NB4 (cell line): ENCODE measurements around the gene CPVL.

Experiments
- DNase-seq: peaks from one replicate; pipeline ENCODE4 v3.0.0; 2010; ENCODE audit warnings: low read depth
- H3K4me3 ChIP-seq: one replicate; pipeline ENCODE4 v1.5.1; 2011; ENCODE audit warnings: mild to moderate bottlenecking, low read depth, low read length, moderate library complexity
- MYC ChIP-seq: IDR thresholded peaks from 2 replicates; pipeline ENCODE4 v1.6.1; 2011; ENCODE audit warnings: low read depth, low read length
- POLR2A ChIP-seq: IDR thresholded peaks from 2 replicates; pipeline ENCODE4 v1.6.1; 2011; ENCODE audit warnings: mild to moderate bottlenecking; ENCODE audit not compliant: insufficient read length; ENCODE audit errors: extremely low read depth
- TF ChIP-seq, protein P1 (sequence below): IDR thresholded peaks from one replicate; pipeline ENCODE4 v1.5.1; 2012; ENCODE audit warnings: low read depth, low read length
- TF ChIP-seq, protein P2 (sequence below): IDR thresholded peaks from 2 replicates; pipeline ENCODE4 v1.6.1; 2011; ENCODE audit warnings: low read depth, low read length

Gene CPVL

DNA sequence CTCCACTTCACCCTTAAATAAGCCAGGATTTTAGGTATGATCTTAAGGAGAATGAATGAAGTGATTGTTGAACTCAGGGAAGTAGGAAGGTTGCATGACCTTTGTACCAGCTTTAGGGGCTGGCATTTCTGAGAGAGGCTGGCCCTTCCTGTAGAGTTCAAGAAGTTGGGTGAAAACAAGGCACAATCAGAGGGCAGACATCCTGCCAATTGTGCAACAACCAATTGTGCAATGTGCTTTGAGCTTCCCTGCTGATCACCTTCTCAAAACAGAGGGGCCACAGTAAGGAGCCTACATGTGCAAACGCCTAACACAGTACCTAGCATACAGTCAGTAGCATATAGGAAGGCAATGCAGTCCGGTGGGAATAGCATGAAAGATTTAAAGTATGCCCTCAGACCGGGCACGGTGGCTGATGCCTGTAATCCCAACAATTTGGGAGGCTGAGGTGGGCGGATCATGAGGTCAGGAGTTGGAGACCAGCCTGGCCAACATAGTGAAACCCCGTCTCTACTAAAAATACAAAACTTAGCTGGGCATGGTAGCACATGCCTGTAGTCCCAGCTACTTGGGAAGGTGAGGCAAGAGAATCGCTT lies 5.4 kb downstream of the CPVL start:
- H3K4me3 ChIP-seq, result no peak overlapping the region
- TF ChIP-seq, protein P1, sequence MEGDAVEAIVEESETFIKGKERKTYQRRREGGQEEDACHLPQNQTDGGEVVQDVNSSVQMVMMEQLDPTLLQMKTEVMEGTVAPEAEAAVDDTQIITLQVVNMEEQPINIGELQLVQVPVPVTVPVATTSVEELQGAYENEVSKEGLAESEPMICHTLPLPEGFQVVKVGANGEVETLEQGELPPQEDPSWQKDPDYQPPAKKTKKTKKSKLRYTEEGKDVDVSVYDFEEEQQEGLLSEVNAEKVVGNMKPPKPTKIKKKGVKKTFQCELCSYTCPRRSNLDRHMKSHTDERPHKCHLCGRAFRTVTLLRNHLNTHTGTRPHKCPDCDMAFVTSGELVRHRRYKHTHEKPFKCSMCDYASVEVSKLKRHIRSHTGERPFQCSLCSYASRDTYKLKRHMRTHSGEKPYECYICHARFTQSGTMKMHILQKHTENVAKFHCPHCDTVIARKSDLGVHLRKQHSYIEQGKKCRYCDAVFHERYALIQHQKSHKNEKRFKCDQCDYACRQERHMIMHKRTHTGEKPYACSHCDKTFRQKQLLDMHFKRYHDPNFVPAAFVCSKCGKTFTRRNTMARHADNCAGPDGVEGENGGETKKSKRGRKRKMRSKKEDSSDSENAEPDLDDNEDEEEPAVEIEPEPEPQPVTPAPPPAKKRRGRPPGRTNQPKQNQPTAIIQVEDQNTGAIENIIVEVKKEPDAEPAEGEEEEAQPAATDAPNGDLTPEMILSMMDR, result no peak
- TF ChIP-seq MYC (no peak), POLR2A (no peak)
- TF ChIP-seq, protein P2, sequence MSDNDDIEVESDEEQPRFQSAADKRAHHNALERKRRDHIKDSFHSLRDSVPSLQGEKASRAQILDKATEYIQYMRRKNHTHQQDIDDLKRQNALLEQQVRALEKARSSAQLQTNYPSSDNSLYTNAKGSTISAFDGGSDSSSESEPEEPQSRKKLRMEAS, result no peak
- peak; percentile 70 for DNase-seq

DNA sequence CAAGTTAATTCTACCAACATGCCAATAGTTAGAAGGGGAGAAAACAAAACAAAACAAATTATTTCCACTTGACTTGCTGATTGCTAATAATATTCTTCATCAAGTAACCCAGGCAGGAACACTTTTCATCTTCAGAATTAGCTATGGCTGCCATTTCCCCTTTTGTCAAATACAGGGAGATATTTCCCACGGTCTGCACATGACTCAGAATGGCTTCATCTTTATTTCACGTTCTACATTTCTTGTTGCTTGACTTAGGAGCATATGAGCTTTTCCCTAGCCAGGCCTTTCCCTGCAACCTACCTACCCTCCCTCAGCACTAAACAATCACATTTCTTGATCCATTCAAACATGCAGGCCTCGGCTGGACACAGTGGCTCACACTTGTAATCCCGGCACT lies 6.5 kb downstream of the CPVL start:
- TF ChIP-seq, protein P1, result no peak
- TF ChIP-seq, protein P2, result no peak
- TF ChIP-seq POLR2A (no peak), MYC (no peak)
- H3K4me3 ChIP-seq, result no peak overlapping the region
- no peak for DNase-seq

DNA sequence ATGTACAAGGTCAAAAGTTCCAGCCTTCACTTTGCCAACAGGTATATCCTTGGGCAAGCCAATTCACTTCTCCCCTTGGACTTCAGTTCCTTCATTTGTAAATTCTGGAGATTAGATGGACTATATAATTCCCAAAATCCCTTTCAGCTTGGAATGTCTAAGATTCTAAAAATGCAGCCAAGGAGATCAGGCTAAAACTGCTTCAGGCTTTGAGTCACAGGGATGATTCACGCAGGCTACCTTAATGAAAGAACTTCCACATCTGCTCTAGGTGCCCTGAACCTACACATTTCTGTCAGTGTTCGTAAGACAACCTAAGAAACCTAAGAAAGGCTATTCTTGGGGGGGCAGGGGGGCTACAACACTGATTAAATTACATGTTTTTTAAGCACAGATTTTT lies 7.1 kb downstream of the CPVL start:
- TF ChIP-seq POLR2A (no peak), MYC (no peak)
- TF ChIP-seq, protein P1, result no peak
- TF ChIP-seq, protein P2, result no peak
- H3K4me3 ChIP-seq, result no peak overlapping the region
- no peak for DNase-seq

DNA sequence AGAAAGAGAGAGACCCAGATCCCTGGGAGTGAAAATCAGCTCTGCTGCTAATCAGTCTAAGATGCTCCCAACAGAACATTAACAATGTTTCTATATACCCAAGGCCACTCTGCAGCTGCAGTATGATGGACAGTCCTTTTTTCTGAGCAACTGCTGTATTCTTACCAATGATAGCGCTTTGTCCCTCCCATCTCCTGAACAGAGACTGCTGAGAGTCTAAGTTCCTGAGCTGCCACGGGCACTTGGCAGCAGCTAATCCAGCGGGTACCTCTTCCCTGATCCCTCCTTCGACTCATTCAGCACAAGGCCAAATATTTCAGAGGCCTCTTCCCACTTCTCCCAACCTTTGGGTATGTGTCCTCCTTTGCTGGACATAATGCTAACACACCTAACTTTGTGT lies 7.7 kb downstream of the CPVL start:
- DNase-seq, result no peak
- TF ChIP-seq POLR2A (no peak), MYC (no peak)
- TF ChIP-seq, protein P1, result no peak
- TF ChIP-seq, protein P2, result no peak
- no peak overlapping the region for H3K4me3 ChIP-seq

DNA sequence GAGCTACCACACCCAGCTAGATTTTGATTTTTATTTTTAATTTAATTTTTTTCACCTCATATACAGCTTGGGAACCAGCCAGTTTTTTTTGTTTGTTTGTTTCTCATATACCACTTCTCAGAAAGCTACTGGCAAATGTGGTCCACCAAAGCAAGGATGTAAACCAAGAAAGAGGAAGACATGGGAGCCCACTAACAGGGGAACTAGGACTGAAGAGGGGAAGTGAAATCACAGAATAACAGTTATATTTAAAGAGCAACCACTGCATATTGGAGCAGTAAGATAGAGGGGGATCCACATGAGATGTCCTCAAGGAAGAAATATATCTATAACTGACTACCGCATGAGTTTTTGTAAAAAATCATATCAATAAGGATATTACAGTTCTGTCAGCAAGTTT lies 10.5 kb downstream of the CPVL start:
- no peak for DNase-seq
- TF ChIP-seq MYC, result no peak
- TF ChIP-seq, protein P1, result no peak
- no peak for TF ChIP-seq POLR2A
- TF ChIP-seq, protein P2, result no peak
- H3K4me3 ChIP-seq, result no peak overlapping the region

DNA sequence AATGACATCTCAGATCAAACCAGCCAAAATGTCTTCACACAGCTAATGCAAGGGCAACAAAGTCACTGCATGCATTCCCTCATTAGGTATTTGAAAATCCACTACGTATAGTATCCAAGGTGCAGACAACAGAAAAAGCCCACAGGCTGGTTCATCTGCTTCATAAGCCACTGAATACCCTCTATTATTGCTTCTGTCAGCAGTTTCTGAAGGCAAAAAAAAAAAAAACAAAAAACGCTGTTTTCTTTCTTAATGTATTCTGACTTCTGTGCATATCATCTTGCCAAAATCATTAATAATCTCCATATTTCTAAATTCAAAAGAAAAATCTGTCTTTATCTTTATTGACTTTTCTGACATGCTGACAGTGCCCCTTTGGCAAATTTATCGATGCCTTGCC lies 13.4 kb downstream of the CPVL start:
- H3K4me3 ChIP-seq, result no peak overlapping the region
- no peak for TF ChIP-seq POLR2A
- TF ChIP-seq MYC, result no peak
- TF ChIP-seq, protein P2, result no peak
- TF ChIP-seq, protein P1, result no peak
- no peak for DNase-seq
